ENCODE data around the gene CDK5R1. TPM values are rescaled to one million over a fixed set of nuclear protein-coding genes. Genes with fewer than 3 reads are reported as not detected.

Gene CDK5R1
- total and polyA plus RNA-seq, 2 donors (not counting 3 experiments of a cell fraction or from before 2014, with no cell fraction given) = 1.6 to 3.9 TPM

DNA sequence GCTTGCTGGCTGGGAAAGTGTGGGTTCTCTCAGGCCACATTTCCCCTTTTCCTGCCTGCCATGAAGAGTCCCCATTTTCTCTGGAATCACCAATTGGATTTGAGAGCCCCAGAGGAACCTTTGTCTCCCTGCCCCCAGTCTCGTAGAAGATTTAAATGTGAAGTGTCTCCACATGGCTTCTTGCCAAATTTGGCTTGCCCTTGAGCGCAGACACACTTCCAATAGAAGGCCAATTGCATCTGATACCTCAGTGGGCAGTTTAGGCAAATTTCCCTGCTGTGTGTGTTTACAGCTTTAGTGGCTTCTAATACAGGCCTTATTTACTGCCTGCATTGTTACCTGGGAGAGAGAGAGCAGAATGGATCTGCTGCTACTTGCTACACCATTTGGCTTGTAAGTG, 29.7 kb downstream of the CDK5R1 start:
- TF ChIP-seq CTCF (IDR thresholded peaks at IDR 0.05; ENCODE audit: extremely low read depth in 1 of 2, insufficient read depth in 1 of 2, low read depth in 1 of 2, low read length in 2 of 2) (no peak), EZH2 (IDR thresholded peaks at IDR 0.05; ENCODE audit: borderline replicate concordance, low read depth, low read length, severe bottlenecking) (no peak), GATA2 (IDR thresholded peaks at IDR 0.05; ENCODE audit: insufficient read depth, insufficient read length, low read depth, low read length) (no peak)
- TF ChIP-seq, protein P1, sequence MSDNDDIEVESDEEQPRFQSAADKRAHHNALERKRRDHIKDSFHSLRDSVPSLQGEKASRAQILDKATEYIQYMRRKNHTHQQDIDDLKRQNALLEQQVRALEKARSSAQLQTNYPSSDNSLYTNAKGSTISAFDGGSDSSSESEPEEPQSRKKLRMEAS (IDR thresholded peaks at IDR 0.05; ENCODE audit: insufficient read depth, insufficient read length) = no peak
- Histone ChIP-seq H3K79me2 (ENCODE audit: control insufficient read depth, insufficient read depth, low read length) (no peaks in the 10 kb centered on the region), H2AFZ (ENCODE audit: low read depth, low read length) (no peak overlapping the region), H3K27ac (ENCODE audit: insufficient read depth, low read depth, low read length) (no peak overlapping the region), H3K27me3 (ENCODE audit: control insufficient read depth in 2 of 2, insufficient read depth in 2 of 2, low read length in 2 of 2) (no peaks in the 10 kb centered on the region), H3K4me2 (ENCODE audit: insufficient read depth, low read length) (no peak overlapping the region), H3K4me1 (ENCODE audit: control insufficient read depth, extremely low read depth, insufficient read depth, low read length) (peaks cover 19% of the 10 kb centered on the region), H4K20me1 (replicated peaks; ENCODE audit: control insufficient read depth, extremely low read depth, insufficient read depth, low read length) (no peaks in the 10 kb centered on the region), H3K9ac (replicated peaks; ENCODE audit: extremely low read depth, insufficient read depth, low read length) (no peak overlapping the region), H3K4me3 (replicated peaks in 1 of 3; ENCODE audit: insufficient read depth in 1 of 3, low read depth in 1 of 3, low read length in 3 of 3) (no peak overlapping the region), H3K36me3 (ENCODE audit: control insufficient read depth in 2 of 2, extremely low read depth in 1 of 2, insufficient read depth in 2 of 2, low read length in 2 of 2) (no peaks in the 10 kb centered on the region), H3K9me3 (replicated peaks; ENCODE audit: control insufficient read depth, insufficient read depth, low read length) (no peaks in the 10 kb centered on the region), H3K9me1 (replicated peaks; ENCODE audit: control insufficient read depth, extremely low read depth, insufficient read depth, low read length) (no peaks in the 10 kb centered on the region)
- ChIA-PET CTCF (no interaction called here), POLR2A (no interaction called here)
- BruUV-seq (replicated peaks) = no TSS peak
- DNase-seq (ENCODE audit: low read depth, low spot score) (no peak), FAIRE-seq (peak; percentile 26)
- intact Hi-C loops (cut with micrococcal nuclease) = no loop called here
- dilution Hi-C loops (cut with MboI; ENCODE audit: extremely low pct_ligation_motif_present, low sequenced_read_pairs) = no loop called here

Measured in endothelial cell of umbilical vein (primary cell).